HCT116 (cell line): Measurements from ENCODE around the gene STPG3. TPM values are rescaled to one million over a fixed set of nuclear protein-coding genes. Genes with fewer than 3 reads are reported as not detected.

Experiments
- ATAC-seq: fragments of 200-7000 bp; cut with Tn5 transposase; 2 replicates; pipeline ENCODE4 v1.9.1; 2020; ENCODE audit warnings: mild to moderate bottlenecking, moderate library complexity
- BruUV-seq: library from RNA; stranded (reverse); fragments of 400-500 nt; replicated peaks from 2 replicates; lab custom pipeline; 2021; lab: Mats Ljungman, UMichigan
- CTCF ChIA-PET: fragments of 300-600 bp; sonication (Branson Sonifier 250); formaldehyde crosslinking; loops from one replicate; lab custom pipeline; 2021; ENCODE audit warnings: antibody characterized with exemption; lab: Charles Lee
- POLR2A ChIA-PET: fragments of 300-600, 350-600 bp; sonication (Branson Sonifier 250); formaldehyde crosslinking; loops from one replicate; lab custom pipeline; 2021; ENCODE audit warnings: antibody characterized with exemption; lab: Charles Lee
- RAD21 ChIA-PET, 2 experiments: fragments of 300-600 bp; sonication (Branson Sonifier 250); formaldehyde crosslinking; loops; one replicate each; lab custom pipeline; 2023; ENCODE audit warnings: low total read pairs in 2 of 2; ENCODE audit not compliant: uncharacterized antibody in 2 of 2, unreplicated experiment in 2 of 2, low non-redundant PET in 1 of 2; lab: Charles Lee
- DNase-seq: peaks from one replicate; pipeline ENCODE4 v3.0.0-alpha.2; 2010; ENCODE audit warnings: low read depth, low spot score
- H2AFZ ChIP-seq: fragments of 200-600 bp; shearing (Covaris generic), sonication (generic); 2 replicates; pipeline ENCODE4 v1.6.1; 2017; ENCODE audit warnings: low read depth, mixed run types, mixed read lengths, antibody characterized with exemption, low read length; ENCODE audit not compliant: poor library complexity, severe bottlenecking
- H3K27ac ChIP-seq: 2 replicates; pipeline ENCODE4 v1.5.1; 2012; ENCODE audit warnings: low read depth, low read length
- H3K27me3 ChIP-seq: fragments of 200-600 bp; sonication (generic); 2 replicates; pipeline ENCODE4 v1.6.1; 2016; ENCODE audit warnings: mixed run types, low read length, mixed read lengths; ENCODE audit not compliant: insufficient read depth
- H3K36me3 ChIP-seq, 2 experiments: fragments of 200-500 bp in 1 of 2; fragments of 200-600 bp in 1 of 2; sonication (Bioruptor generic) in 1 of 2; sonication (generic) in 1 of 2; 2 replicates each; pipeline versions ENCODE4 v1.5.1 to v1.6.1; 2014 to 2016; ENCODE audit warnings: low read length in 2 of 2, inconsistent platforms in 1 of 2, mixed read lengths in 1 of 2, mixed run types in 1 of 2; ENCODE audit not compliant: insufficient read depth in 2 of 2, control insufficient read depth in 1 of 2
- H3K4me1 ChIP-seq, 2 experiments: fragments of 200-600 bp in 1 of 2; sonication (generic) in 1 of 2; 2 replicates each; pipeline versions ENCODE4 v1.5.1 to v1.6.1; 2012 to 2017; ENCODE audit warnings: low read length in 2 of 2, inconsistent platforms in 1 of 2, mild to moderate bottlenecking in 1 of 2, mixed read lengths in 1 of 2, mixed run types in 1 of 2, moderate library complexity in 1 of 2; ENCODE audit not compliant: insufficient read depth in 2 of 2, control insufficient read depth in 1 of 2
- H3K4me2 ChIP-seq: fragments of 200-600 bp; sonication (generic); 2 replicates; pipeline ENCODE4 v1.6.1; 2017; ENCODE audit warnings: mixed run types, low read length, mixed read lengths
- H3K4me3 ChIP-seq, 2 experiments: fragments of 200-600 bp in 1 of 2; sonication (generic) in 1 of 2; replicated peaks in 1 of 2; 2 replicates each; pipeline ENCODE4 v1.5.1; 2011 to 2016; ENCODE audit warnings: low read length in 2 of 2, control low read depth in 1 of 2, low read depth in 1 of 2, mild to moderate bottlenecking in 1 of 2, mixed read lengths in 1 of 2, mixed run types in 1 of 2
- H3K79me2 ChIP-seq: fragments of 200-600 bp; sonication (generic); 2 replicates; pipeline ENCODE4 v1.6.1; 2017; ENCODE audit warnings: mild to moderate bottlenecking, mixed run types, low read length, moderate library complexity, mixed read lengths; ENCODE audit not compliant: insufficient read depth
- H3K9ac ChIP-seq: fragments of 200-600 bp; sonication (generic); 2 replicates; pipeline ENCODE4 v1.6.1; 2016; ENCODE audit warnings: low read length, mixed read lengths
- H3K9me2 ChIP-seq: fragments of 200-600 bp; sonication (generic), shearing (Covaris generic); 2 replicates; pipeline ENCODE4 v1.6.1; 2017; ENCODE audit warnings: mixed run types, mild to moderate bottlenecking, moderate library complexity; ENCODE audit not compliant: insufficient read depth
- H3K9me3 ChIP-seq, 2 experiments: fragments of 200-500 bp in 1 of 2; fragments of 200-600 bp in 1 of 2; sonication (Bioruptor generic) in 1 of 2; sonication (generic) in 1 of 2; 2 replicates each; pipeline ENCODE4 v1.6.1; 2014 to 2017; ENCODE audit warnings: low read length in 2 of 2, mixed read lengths in 2 of 2, inconsistent platforms in 1 of 2, low read depth in 1 of 2, mild to moderate bottlenecking in 1 of 2, mixed run types in 1 of 2, moderate library complexity in 1 of 2; ENCODE audit not compliant: control insufficient read depth in 1 of 2, insufficient read depth in 1 of 2
- H4K20me1 ChIP-seq: fragments of 200-600 bp; sonication (generic), shearing (Covaris generic); 2 replicates; pipeline ENCODE4 v1.6.1; 2017; ENCODE audit warnings: mixed run types, mild to moderate bottlenecking, moderate library complexity; ENCODE audit not compliant: insufficient read depth
- EGR1 ChIP-seq: IDR thresholded peaks from 2 replicates; pipeline ENCODE4 v1.6.1; 2012; ENCODE audit warnings: low read depth
- FOSL1 ChIP-seq: IDR thresholded peaks from 2 replicates; pipeline ENCODE4 v1.6.1; 2012; ENCODE audit warnings: low read depth
- POLR2A ChIP-seq: IDR thresholded peaks from 2 replicates; pipeline ENCODE4 v1.7.0; 2011; ENCODE audit warnings: borderline replicate concordance; ENCODE audit not compliant: insufficient read depth, insufficient read length; ENCODE audit errors: extremely low read depth
- SP1 ChIP-seq: IDR thresholded peaks from 2 replicates; pipeline ENCODE4 v1.6.1; 2012; ENCODE audit warnings: low read depth
- ZNF274 ChIP-seq: fragments of 200-500 bp; sonication (Bioruptor generic); IDR thresholded peaks from 2 replicates; pipeline ENCODE4 v1.6.1; 2014; ENCODE audit warnings: mild to moderate bottlenecking, low read depth, low read length, inconsistent platforms
- intact Hi-C: fragments of 100-400 bp; cut with micrococcal nuclease; formaldehyde crosslinking; loops from 2 replicates; pipeline ENCODE4 v1.10.0; 2022
- total RNA-seq: library from RNA; stranded (reverse); gene quantifications from one replicate; pipeline ENCODE4 v1.2.1, GENCODE V29; 2021; ENCODE audit not compliant: unreplicated experiment
- TF ChIP-seq, protein P1 (sequence below): IDR thresholded peaks from 2 replicates; pipeline ENCODE4 v1.6.1; 2012
- TF ChIP-seq, protein P2 (sequence below): IDR thresholded peaks from 2 replicates; pipeline ENCODE4 v1.6.1; 2012; ENCODE audit warnings: low read depth
- TF ChIP-seq, protein P3 (sequence below): IDR thresholded peaks from 2 replicates; pipeline ENCODE4 v1.6.1; 2012

Gene STPG3
- total RNA-seq, 1 experiment from 2014 or later, result not detected

DNA sequence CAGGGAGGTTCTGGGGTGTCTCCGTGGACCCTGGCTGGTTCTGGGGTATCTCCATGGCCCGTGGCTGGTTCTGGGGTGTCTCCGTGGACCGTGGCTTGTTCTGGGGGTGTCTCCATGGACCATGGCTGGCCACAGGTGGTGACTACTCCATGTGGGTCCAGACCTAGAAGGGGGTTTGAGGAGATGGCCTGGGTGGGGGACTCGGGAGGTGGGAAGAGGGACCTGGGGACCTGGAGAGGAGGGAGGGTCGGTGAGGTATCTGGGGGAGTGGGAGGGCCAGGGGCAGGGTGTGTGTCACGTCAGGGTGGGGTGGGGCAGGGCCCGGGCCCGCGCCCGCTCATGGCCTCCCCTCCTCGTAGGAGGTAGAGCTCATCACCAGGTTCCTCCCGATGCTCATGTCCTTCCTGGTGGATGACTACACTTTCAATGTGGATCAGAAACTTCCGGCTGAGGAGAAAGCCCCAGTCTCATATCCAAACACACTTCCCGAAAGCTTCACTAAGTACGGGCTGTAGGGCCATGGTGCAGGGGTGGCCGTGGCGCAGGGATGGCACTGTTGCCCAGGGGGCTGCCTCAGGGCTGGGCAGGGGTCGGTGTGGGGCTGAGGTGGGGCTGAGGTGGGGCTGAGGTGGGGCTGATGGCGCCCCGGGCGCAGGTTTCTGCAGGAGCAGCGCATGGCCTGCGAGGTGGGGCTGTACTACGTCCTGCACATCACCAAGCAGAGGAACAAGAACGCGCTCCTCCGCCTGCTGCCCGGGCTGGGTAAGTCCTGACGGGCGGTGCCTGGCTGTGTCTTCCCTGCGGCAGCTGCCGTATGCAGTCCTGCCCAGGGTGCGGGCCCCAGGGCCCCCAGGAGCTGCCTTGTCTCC lies 15.7 kb downstream of the STPG3 start:
- H3K27me3 ChIP-seq, result no peaks in the 10 kb centered on the region
- no peak overlapping the region for H2AFZ ChIP-seq
- H3K9ac ChIP-seq, result no peak overlapping the region
- DNase-seq, result no peak
- ChIA-PET CTCF (no interaction called here), RAD21 (no interaction called here), POLR2A (no interaction called here)
- no peak for ATAC-seq
- BruUV-seq, result no TSS peak
- H3K79me2 ChIP-seq, result peaks cover 6% of the 10 kb centered on the region; the same call in 1 of the 2 replicates
- no peaks in the 10 kb centered on the region for H3K9me3 ChIP-seq
- intact Hi-C loops, result no loop called here
- no peak overlapping the region for H3K4me2 ChIP-seq
- H3K9me2 ChIP-seq, result no peaks in the 10 kb centered on the region
- no peak overlapping the region for H3K27ac ChIP-seq
- no peaks in the 10 kb centered on the region for H4K20me1 ChIP-seq
- TF ChIP-seq ZNF274 (no peak), POLR2A (no peak), EGR1 (no peak)
- TF ChIP-seq, protein P1, sequence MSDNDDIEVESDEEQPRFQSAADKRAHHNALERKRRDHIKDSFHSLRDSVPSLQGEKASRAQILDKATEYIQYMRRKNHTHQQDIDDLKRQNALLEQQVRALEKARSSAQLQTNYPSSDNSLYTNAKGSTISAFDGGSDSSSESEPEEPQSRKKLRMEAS, result no peak
- H3K4me1 ChIP-seq, result no peaks in the 10 kb centered on the region
- no peak overlapping the region for H3K4me3 ChIP-seq
- H3K36me3 ChIP-seq, result peaks cover 12 to 29% of the 10 kb centered on the region in 2 experiments; a peak in 3 of 4 replicates

DNA sequence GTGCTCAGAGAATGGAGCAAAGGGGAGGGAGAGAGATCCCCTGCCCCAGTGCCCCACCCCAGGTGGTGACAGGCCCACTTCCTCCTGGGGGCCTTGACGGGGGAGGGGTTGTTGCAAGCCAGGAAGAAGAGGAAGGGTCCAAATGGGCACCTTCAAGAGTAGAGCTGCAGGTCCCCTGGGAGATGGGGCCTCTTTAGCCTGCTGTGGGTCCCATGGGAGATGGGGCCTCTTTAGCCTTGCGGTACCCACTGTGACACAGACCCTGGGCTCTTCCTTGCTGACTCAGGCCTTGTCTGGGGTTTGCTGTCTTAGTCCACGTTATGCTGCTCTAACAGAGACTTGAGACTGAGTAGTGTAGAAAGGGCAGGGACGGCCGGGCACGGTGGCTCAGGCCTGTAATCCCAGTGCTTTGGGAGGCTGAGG lies 16.9 kb downstream of the STPG3 start:
- intact Hi-C loops, result no loop called here
- ATAC-seq, result no peak
- H3K9me2 ChIP-seq, result no peaks in the 10 kb centered on the region

More for the DNA sequence above, 16.9 kb downstream of the STPG3 start:
- Histone ChIP-seq H2AFZ (no peak overlapping the region), H3K36me3 (peaks cover 12 to 31% of the 10 kb centered on the region in 2 experiments; a peak in 3 of 4 replicates), H3K79me2 (peaks cover 6% of the 10 kb centered on the region; the same call in 1 of the 2 replicates), H3K27ac (no peak overlapping the region), H3K9ac (no peak overlapping the region), H3K9me3 (no peaks in the 10 kb centered on the region), H3K4me1 (no peaks in the 10 kb centered on the region; a peak in 1 of 4 replicates), H4K20me1 (no peaks in the 10 kb centered on the region), H3K27me3 (no peaks in the 10 kb centered on the region), H3K4me2 (no peak overlapping the region), H3K4me3 (no peak overlapping the region)
- CTCF ChIA-PET, result no interaction called here
- TF ChIP-seq, protein P2, sequence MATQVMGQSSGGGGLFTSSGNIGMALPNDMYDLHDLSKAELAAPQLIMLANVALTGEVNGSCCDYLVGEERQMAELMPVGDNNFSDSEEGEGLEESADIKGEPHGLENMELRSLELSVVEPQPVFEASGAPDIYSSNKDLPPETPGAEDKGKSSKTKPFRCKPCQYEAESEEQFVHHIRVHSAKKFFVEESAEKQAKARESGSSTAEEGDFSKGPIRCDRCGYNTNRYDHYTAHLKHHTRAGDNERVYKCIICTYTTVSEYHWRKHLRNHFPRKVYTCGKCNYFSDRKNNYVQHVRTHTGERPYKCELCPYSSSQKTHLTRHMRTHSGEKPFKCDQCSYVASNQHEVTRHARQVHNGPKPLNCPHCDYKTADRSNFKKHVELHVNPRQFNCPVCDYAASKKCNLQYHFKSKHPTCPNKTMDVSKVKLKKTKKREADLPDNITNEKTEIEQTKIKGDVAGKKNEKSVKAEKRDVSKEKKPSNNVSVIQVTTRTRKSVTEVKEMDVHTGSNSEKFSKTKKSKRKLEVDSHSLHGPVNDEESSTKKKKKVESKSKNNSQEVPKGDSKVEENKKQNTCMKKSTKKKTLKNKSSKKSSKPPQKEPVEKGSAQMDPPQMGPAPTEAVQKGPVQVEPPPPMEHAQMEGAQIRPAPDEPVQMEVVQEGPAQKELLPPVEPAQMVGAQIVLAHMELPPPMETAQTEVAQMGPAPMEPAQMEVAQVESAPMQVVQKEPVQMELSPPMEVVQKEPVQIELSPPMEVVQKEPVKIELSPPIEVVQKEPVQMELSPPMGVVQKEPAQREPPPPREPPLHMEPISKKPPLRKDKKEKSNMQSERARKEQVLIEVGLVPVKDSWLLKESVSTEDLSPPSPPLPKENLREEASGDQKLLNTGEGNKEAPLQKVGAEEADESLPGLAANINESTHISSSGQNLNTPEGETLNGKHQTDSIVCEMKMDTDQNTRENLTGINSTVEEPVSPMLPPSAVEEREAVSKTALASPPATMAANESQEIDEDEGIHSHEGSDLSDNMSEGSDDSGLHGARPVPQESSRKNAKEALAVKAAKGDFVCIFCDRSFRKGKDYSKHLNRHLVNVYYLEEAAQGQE, result no peak
- TF ChIP-seq, protein P3, sequence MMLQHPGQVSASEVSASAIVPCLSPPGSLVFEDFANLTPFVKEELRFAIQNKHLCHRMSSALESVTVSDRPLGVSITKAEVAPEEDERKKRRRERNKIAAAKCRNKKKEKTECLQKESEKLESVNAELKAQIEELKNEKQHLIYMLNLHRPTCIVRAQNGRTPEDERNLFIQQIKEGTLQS, result no peak
- TF ChIP-seq FOSL1 (no peak), SP1 (no peak)
- no peak for DNase-seq
- RAD21 ChIA-PET, result no interaction called here
- BruUV-seq, result no TSS peak
- POLR2A ChIA-PET, result no interaction called here
